ENCODE data around the gene AMBP.

Gene AMBP

GRCh38 chr9:114071197-114071795, 6.8 kb downstream of the AMBP start:
- DNase-seq, result no peak

- DNase-seq, result no peak
These were observed 7.7 kb downstream of the AMBP start for GRCh38 chr9:114070188-114071103.

DNA sequence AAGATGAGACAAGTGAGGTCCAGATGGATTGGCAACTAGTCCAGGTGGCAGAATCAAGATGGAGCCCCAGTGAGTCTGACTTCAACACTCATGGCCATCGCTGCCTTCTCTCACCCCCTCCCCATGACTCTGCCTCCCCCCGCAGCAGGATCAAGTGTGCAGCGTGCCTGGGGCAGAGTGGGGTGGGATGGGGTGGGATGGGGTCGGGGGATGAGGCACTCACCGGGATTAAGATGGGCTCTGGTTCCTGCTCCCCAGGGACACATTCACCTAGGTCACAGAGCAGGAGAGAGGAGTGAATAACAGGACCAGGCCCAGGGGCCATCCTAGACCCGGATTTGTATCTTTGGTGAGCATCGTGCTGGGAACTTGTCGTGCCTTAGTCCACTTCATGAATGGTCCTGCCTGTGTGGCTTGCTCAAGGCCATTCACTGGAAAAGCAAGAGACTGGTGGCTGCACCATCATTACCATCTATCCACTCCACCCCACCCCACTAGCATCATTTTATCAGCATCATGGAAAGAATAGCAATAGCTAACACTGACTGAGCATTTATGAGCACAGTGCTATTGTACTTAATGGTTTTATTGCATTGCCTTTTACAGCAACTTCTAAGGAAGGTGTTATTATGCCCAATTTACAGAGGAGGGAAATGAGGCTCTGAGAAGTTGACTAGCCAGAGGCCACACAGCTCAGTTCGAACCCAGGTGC, 8.5 kb downstream of the AMBP start:
- no peak for DNase-seq

- DNase-seq, result no peak
These were observed 12.8 kb downstream of the AMBP start for GRCh38 chr9:114065304-114065703.

GRCh38 chr9:114061830-114062474, 16.1 kb downstream of the AMBP start:
- DNase-seq, result no peak

DNA sequence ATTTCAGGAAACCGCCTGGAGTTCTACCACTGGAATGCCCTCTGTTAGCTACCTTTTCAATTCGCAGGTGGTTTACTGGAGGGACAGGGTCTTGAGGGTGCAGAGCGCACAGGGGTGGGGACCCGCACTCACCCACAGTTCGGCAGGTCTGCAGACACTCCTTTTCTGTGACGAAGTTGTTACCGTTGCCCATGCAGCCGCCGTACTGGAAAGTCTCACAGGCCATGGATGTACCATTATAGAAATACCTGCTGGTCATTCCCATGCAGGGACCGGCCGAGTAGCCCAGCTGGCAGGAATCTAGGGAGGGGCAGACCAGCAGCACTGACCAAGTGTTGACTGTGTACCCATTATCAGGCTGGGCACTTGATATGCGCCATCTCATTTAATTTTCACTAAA, 16.8 kb downstream of the AMBP start:
- DNase-seq, result no peak

GRCh38 chr9:114060711-114061110, 17.4 kb downstream of the AMBP start:
- no peak for DNase-seq

GRCh38 chr9:114060070-114060469, 18.0 kb downstream of the AMBP start:
- no peak for DNase-seq

GRCh38 chr9:114059047-114059803, 18.9 kb downstream of the AMBP start:
- DNase-seq, result no peak

GRCh38 chr9:114058688-114059046, 19.4 kb downstream of the AMBP start:
- DNase-seq, result no peak

DNA sequence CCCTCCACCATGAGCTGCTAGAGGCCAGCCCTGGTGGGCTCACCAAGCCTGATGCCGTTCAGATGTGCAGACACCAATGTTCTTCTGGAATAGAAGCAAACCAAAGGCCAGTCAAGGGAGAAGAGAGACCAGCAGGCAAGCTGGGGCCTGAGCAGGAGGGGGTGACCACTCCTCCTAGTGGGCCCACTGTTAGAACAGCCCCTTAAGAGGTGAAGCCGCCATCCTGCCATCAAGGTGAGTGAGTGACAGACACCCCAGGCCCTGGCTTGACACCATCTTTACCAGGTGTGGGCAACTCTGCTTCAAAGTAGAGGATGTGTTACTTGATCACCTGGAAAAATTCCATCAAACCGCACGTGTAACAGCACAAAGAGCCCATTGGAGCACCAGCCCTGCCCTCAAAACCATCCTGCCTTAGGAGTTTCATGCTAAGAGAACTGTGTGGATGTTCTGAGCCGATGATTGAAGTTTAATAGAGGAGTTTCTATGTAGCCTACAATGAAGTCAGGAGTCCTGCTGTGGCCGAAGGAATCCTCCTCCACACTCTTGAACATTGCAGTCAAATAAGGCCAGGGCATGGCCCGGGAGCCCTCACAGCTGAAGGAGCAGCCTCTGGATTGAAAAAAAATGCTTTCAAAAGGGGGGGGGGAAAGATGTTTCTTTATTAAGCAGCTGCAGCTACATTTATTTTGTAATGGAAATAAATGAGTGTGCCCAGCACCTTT, 20.8 kb downstream of the AMBP start:
- DNase-seq, result no peak

GRCh38 chr9:114056527-114056926, 21.6 kb downstream of the AMBP start:
- DNase-seq, result no peak

GRCh38 chr9:114055894-114056293, 22.2 kb downstream of the AMBP start:
- no peak for DNase-seq

DNA sequence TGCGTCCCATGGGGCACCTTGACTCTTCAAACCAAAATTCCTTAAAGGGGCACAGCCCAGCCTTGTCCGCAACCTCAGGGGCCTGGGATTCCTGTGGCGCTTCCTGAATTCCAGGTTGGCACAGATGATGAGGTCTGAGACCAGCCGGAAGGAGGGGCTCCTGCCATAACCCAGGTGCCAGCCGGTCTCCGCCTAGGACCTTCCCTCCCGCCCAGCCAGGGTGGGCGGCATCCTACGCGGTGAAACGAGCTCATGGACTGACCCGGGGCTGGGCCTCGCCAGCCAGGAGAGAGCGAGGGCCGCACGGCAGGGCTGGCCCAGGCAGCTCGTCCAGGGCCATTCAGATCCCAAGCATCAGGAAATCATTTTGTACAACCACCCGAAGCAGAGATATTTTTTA, 23.0 kb downstream of the AMBP start:
- no peak for DNase-seq

DNA sequence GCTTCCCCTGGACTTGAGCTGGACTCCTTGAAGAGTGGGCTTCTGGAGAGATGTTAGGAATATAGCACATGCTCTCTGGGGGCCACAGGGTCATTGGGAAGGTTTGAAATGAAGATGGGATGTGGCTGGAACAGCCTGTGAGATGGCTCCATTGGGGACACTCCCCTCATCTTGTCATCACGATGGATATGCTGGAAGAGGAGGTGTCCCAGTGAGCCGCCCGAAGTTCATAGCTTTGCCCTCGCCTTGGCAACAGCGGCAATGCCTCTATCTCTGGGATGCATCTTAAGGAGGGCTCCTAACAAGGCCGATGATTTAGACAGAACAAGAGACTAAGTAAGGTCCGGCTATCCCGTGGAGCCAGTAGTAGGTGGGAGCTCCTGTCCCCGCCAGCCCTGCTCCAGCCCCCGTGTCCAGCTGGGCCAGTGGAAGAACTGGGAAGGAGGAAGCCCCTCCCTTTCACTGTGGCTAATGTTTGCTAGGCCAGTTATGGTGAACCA, 23.9 kb downstream of the AMBP start:
- DNase-seq, result no peak

GRCh38 chr9:114053246-114054005, 24.7 kb downstream of the AMBP start:
- DNase-seq, result no peak

GRCh38 chr9:114051706-114052105, 26.4 kb downstream of the AMBP start:
- no peak for DNase-seq

GRCh38 chr9:114051281-114051680, 26.8 kb downstream of the AMBP start:
- no peak for DNase-seq

DNA sequence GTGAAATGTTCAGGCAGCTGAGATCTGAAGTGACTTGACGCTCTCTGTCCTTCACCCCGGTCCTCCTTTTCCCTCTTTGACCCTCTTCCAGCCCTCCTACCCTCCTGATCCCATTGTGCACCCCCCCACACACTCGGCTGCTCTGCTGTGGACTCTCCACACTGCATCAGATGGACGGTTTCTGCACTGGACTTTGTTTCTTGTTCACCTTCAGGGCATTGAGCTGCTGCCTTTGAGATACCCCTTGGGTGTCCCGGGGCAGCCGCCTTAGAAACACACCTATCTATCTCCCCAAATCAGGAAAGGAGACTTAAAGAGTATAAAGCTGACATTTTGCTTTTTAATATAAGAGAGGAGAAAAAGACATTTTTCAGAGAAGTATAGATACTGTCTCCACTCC, 27.5 kb downstream of the AMBP start:
- DNase-seq, result no peak

- no peak for DNase-seq
These were observed 27.9 kb downstream of the AMBP start for GRCh38 chr9:114050226-114050568.
